ENCODE results near the gene PDSS2.

GRCh38 chr6:107272246-107272645, 187.1 kb downstream of the PDSS2 start:
- TF ChIP-seq POLR2A (IDR thresholded peaks at IDR 0.05): no peak
- no peak for TF ChIP-seq POLR2AphosphoS5 (IDR thresholded peaks at IDR 0.05)
- TF ChIP-seq CTCF (IDR thresholded peaks at IDR 0.05 in 8 of 11, conservative IDR thresholded peaks at IDR 0.05 in 3 of 11): no peak
